GM21423 (cell line): ENCODE data around the gene CHKB.
A peak's percentile ranks its signal among the peaks of the same experiment; 100 is the strongest.

Experiments used
- ATAC-seq: cut with Tn5 transposase; IDR thresholded peaks from one replicate; pipeline ENCODE4 v1.9.1; 2021; ENCODE audit warnings: mild to moderate bottlenecking, moderate library complexity; ENCODE audit not compliant: unreplicated experiment

Gene CHKB

GRCh38 chr22:50600967-50601668, 18.5 kb upstream of the CHKB start:
- no peak for ATAC-seq

DNA sequence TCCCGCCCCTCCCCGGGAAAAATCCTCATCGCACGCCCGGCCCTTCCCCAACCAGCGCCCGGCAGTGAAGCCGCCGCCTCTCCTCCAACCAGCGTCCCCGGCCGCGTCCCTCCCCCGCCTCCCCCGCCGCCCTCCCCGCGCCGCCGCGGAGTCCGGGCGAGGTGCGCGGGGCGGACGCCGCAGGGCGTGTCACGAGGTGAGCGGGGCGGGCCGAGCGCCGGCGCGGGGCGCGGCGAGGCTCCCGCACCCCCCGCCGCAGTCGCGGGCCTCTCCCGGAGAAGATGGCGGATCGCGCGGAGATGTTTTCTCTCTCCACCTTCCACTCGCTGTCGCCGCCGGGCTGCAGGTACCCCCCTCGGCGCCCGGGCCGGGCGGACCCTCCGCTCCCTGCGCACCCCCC, 17.9 kb upstream of the CHKB start, which contains the start of gene MAPK8IP2:
Gene MAPK8IP2 (plus strand): TSS at position 256 of the 400 bp plus-strand sequence. CDS start 26 bp downstream, at position 282.
- ATAC-seq, result no peak

- no peak for ATAC-seq
Observed at GRCh38 chr22:50599816-50600455, 17.3 kb upstream of the CHKB start.

DNA sequence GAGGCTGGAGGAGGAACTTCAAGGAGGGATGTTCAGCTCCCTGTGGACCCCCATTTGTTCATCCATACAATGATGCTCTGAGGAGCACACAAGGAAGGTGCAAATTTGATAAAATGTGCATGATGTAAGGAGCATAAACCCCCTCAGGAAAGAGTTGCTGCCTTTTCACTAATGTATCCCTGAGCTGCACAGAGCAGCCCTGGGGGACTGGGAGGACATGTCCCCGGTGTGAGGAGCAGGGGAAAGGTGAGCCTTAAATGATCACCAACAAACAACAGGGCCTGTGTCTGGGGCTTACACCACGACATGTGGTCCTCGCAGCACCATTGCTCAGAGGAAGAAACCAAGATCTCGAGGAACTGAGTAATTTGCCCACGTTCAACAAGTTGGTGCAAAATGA, 14.4 kb upstream of the CHKB start:
- ATAC-seq, result no peak

GRCh38 chr22:50595189-50595588, 12.5 kb upstream of the CHKB start:
- no peak for ATAC-seq

DNA sequence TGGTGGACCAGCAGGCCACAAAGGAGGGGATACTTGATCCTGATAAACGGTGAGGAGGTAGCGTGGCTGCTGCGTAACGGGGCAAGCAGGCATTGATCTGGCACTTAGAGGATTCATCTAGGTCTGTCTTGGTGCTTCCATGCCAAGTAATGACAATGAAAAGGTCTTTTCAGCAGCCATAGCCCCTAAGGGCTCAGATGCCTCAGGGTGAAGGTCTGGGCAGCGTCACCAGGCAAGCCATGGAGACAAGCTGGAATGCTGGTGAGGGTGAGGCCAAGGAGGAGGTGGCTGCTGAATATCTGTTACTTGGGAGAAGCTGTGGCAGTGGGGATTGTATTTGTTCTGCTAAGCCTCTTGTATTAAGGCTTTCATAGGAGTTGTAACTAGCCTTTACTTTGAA, 4.8 kb upstream of the CHKB start:
- ATAC-seq, result no peak

DNA sequence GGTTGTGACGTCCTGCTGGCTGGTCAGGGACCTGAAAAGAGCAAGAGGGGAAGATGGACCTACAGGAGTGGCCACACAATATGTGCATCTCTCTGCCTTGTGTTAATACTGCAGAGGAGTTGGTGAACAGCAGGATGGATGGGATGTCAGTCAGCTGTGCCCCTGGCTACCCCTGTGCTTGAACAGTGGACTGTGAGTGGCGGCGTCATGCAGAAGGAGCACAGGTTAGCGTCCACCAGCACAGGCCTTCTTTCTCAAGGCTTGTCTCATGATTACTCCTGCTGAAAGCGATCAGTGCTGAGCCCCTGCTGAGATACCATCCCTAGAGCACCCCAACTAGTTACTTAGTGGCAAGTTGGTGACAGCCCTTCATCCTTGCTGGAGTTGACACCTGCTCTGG, 3.8 kb upstream of the CHKB start:
- ATAC-seq, result no peak

GRCh38 chr22:50585781-50586180, 3.1 kb upstream of the CHKB start:
- no peak for ATAC-seq

DNA sequence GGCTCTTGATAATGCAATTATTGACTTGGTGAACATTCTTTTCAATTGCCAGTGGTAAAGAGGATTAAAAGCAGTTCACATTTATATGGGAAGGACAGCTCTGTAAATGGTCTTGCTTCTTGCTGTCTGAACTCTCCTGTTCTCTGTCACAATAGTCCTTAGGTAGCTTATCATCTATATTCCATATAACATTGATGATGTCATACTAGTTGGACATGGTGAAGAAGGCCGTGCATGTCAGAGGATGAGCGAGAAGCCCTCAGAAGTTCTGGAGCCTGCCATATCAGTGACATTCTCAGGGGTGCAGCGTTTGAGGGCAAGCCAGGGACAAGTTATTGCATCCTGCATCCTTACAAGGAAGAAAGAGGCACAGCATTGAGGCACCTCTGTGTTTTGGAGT, 2.6 kb upstream of the CHKB start:
- no peak for ATAC-seq

- ATAC-seq, result no peak
Observed at GRCh38 chr22:50584106-50585096, 1.8 kb upstream of the CHKB start.

- ATAC-seq, result peak; percentile 22
Observed at GRCh38 chr22:50583294-50583861, 729 bp upstream of the CHKB start.

GRCh38 chr22:50581950-50582492, 628 bp downstream of the CHKB start:
- peak; percentile 14 for ATAC-seq

DNA sequence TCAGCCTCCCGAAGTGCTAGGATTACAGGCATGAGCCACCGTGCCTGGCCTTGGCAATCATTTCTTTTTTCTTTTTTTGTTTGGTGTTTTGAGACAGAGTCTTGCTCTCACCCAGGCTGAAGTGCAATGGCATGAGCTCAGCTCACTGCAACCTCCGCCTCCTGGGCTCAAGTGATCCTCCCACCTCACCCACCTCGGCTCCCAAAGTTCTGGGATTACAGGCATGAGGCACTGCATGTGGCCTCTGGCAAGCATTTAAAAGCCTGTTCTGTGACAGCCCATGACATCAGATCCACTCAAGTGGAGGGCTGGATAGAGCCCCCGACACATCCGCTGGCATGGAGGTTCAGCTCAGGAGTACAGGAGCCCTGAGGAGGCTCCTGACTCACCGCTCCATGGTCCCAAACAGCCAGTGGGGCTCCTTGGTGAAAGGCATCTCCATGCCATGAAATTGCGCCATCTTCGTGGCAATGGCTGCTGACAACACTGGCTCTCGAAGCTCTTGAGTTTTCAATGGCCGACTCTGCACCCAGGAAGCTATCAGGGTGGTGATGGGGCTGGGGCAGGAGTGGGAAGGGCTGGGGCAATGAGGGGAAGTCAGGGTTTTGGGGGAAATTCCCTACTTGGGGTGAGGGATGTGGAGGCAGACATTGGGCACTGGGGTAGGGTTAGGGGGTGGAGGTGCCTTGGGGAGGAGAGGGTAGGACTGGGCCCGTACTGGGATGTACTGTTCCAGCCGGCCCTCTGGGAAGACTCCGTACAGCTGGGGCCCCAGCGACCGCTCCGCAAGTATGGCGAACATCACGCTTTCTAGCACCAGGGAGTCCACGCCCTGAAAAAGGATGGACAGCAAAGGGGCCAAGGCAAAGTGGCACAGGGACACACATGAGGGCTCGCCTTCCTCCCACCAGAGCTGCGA, 1.4 kb downstream of the CHKB start:
- ATAC-seq, result no peak

- no peak for ATAC-seq
Observed at GRCh38 chr22:50579752-50580151, 2.9 kb downstream of the CHKB start.

DNA sequence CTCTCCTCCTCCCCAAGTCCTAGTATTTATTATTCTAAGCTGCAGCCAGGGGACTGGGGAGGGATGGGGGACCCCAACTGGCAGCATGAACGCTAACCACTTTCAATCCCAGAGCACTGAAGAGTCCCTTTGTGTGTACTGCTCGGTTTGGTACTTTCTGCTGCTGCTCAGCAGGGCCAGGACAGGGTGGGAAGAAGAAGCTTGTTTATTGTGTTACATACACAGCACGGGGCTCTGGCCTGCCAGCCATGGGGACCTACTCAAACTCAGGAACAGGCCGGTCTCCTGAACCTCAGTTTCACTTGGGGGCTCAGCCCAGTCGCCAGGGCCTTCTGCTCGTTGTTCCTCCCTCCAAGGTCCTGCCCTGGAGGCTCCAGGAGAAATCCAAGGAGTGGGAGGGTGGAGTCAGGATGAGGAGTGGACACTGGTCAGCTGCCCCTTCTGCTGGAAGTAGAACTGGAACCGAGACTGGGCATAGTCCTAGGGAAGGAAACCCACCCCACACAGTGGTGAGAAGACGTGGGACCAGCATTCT, 3.8 kb downstream of the CHKB start:
- ATAC-seq, result no peak

DNA sequence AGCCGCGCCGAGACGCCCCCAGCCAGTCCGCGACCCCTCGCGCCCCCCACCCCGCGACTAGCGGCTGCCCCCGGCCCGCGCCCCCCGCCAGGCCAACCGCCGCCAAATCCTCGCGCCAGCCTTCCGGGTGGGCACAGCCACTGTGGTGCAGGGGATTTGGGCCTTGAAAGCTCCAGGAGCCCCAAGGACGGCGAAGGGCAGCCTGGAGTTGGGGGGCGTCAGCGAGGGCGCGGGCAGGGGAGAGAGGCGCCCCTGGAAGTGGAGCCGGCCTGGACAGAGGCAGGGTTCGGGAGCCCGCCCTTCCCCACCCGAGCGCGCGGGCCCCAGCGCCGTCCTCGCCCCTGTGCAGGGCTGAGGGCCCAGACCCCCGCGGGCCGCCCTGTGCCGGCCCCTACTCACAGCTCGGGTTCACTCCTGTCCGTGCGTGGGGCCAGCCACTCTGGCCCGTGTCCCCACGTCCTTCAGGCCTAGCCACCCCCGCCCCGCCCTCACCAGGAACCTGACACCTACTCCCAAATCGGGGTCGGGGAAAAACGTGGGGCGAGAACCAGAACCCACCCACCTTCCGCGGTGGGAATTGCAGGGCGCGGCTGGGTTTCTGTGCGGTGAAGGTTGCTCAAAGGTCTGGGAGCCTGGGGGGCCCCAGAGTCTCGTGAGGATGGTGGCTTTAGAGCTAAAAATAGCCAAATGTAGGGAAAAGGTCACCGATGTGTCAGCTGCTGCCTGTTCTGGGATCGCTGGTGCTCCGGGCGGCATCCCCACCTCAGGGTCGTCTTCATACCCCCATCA, 4.5 kb downstream of the CHKB start, which contains the start of gene CPT1B:
Gene CPT1B (minus strand): TSS at position 441 of the 789 bp plus-strand sequence. CDS start 512 bp downstream, outside the sequence.
- ATAC-seq, result no peak

GRCh38 chr22:50577697-50577986, 5.0 kb downstream of the CHKB start:
- no peak for ATAC-seq

- no peak for ATAC-seq
Observed at GRCh38 chr22:50576806-50577696, 5.6 kb downstream of the CHKB start.
